ENCODE results near the gene KRT23.

GRCh38 chr17:40931311-40931710, 6.1 kb downstream of the KRT23 start:
- TF ChIP-seq CTCF (IDR thresholded peaks at IDR 0.05) (no peak), POLR2A (IDR thresholded peaks at IDR 0.05) (no peak), EP300 (IDR thresholded peaks at IDR 0.05) (no peak)
